ENCODE data around the gene USP21. TPM values are rescaled to one million over a fixed set of nuclear protein-coding genes. Genes with fewer than 3 reads are reported as not detected.

USP21 gene
- total and polyA plus RNA-seq, 8 donors = 7.9 to 25.3 (median 11.2) TPM

DNA sequence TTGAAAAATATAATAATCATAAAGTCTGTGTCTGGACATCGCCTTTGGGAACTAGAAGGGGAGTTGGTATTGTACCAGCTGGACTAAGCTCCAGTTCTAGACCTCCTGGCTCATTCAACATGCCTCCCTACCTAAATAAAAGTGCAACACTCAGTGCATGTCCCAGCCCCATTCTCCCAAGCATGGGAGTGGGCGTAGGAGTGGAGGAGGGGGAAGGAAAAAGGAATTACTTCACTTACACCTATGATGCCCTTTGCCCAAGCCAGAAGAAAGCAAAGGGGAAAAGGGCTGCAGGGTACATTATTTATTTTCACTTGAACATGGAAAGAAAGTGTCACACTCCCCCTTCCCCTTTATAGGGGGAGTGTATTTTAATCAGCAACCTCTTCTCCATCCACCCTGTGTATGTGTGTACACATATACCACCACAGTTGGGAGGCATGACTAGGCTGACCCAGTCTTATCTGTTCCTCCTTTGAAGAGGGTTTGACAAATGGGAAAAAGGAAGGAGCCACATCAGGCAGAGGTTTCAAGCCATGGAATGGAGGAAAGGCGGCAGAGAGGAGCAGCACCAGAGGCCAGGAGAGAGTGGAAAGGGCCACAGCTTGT is 38.2 kb upstream of the USP21 start:
- H3K27me3 ChIP-seq = no peaks in the 10 kb centered on the region
- TF ChIP-seq CTCF (IDR thresholded peaks at IDR 0.05) = no peak
- H3K27ac ChIP-seq = peak overlapping the region in 2 of 4 donors; percentile 19 to 82
- H3K4me1 ChIP-seq = peaks cover 21 to 30% (median 24%) of the 10 kb centered on the region in 3 donors
- FAIRE-seq (no peak), DNase-seq (no peak), ATAC-seq (no peak)
- H3K9me3 ChIP-seq = no peaks in the 10 kb centered on the region
- H3K4me3 ChIP-seq = no peak overlapping the region
- intact Hi-C loops (cut with DNase I) = no loop called here
- H3K36me3 ChIP-seq = peaks cover 0 to 44% (median 21%) of the 10 kb centered on the region in 3 donors
- WGBS, 2 donors = 87 to 98% methylated on average over 3 of the region's 3 CpGs

- Histone ChIP-seq H3K36me3 (peaks cover 0 to 44% (median 21%) of the 10 kb centered on the region in 3 donors), H3K27ac (no peak overlapping the region), H3K4me1 (peaks cover 16 to 24% (median 23%) of the 10 kb centered on the region in 3 donors), H3K27me3 (no peaks in the 10 kb centered on the region), H3K4me3 (no peak overlapping the region), H3K9me3 (no peaks in the 10 kb centered on the region)
- no peak for TF ChIP-seq CTCF (IDR thresholded peaks at IDR 0.05)
- WGBS, 2 donors = 83 to 85% methylated on average over 4 of the region's 4 CpGs
- DNase-seq (no peak), ATAC-seq (no peak), FAIRE-seq (no peak)
- intact Hi-C loops (cut with DNase I) = no loop called here
Observed at GRCh38 chr1:161121834-161122233, 37.5 kb upstream of the USP21 start.

- DNase-seq (no peak), ATAC-seq (no peak), FAIRE-seq (no peak)
- H3K27ac ChIP-seq = no peak overlapping the region
- WGBS, 2 donors = 80 to 87% methylated on average over 6 of the region's 6 CpGs
- H3K4me3 ChIP-seq = no peak overlapping the region
- peaks cover 16 to 24% (median 21%) of the 10 kb centered on the region in 3 donors for H3K4me1 ChIP-seq
- H3K9me3 ChIP-seq = no peaks in the 10 kb centered on the region
- intact Hi-C loops (cut with DNase I) = no loop called here
- no peak for TF ChIP-seq CTCF (IDR thresholded peaks at IDR 0.05)
- H3K27me3 ChIP-seq = no peaks in the 10 kb centered on the region
- H3K36me3 ChIP-seq = peaks cover 0 to 45% (median 21%) of the 10 kb centered on the region in 3 donors
Observed at GRCh38 chr1:161122967-161123366, 36.3 kb upstream of the USP21 start.

DNA sequence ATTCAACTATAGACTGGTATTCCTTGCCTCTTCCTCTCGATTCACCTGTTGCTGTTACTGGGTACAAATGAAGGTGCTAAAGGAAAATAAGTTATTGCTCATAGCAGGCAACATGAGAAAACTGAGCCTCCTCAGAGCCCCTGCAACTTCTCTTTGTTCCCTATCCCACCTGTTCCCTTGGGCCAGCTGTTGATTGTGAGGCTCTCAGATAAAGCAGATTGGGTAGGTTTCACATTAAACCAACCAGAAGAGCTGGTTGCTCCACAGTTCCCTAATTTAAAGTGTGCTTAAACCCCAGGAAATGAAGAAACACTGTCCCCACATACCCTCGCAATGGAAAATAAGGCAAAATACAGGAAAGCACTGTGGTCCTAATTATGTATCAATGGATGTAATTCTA is 31.7 kb upstream of the USP21 start:
- no peak for ATAC-seq
- DNase-seq = no peak
- no peak overlapping the region for H3K27ac ChIP-seq
- no peak for TF ChIP-seq CTCF (IDR thresholded peaks at IDR 0.05)
- no peaks in the 10 kb centered on the region for H3K27me3 ChIP-seq
- peaks cover 0 to 28% (median 10%) of the 10 kb centered on the region in 3 donors for H3K36me3 ChIP-seq
- H3K4me3 ChIP-seq = no peak overlapping the region
- H3K9me3 ChIP-seq = no peaks in the 10 kb centered on the region
- intact Hi-C loops (cut with DNase I) = no loop called here
- 84 to 87% methylated on average over 2 of the region's 2 CpGs for WGBS, 2 donors
- FAIRE-seq = no peak
- H3K4me1 ChIP-seq = peaks cover 0 to 12% (median 6%) of the 10 kb centered on the region in 3 donors
